GM19372 (cell line): ENCODE results near the gene TCTA.

Experiments used
- ATAC-seq: cut with Tn5 transposase; IDR thresholded peaks from one replicate; pipeline ENCODE4 v1.9.1; 2021; ENCODE audit warnings: mild to moderate bottlenecking, low read depth, moderate library complexity; ENCODE audit not compliant: unreplicated experiment

TCTA gene

DNA sequence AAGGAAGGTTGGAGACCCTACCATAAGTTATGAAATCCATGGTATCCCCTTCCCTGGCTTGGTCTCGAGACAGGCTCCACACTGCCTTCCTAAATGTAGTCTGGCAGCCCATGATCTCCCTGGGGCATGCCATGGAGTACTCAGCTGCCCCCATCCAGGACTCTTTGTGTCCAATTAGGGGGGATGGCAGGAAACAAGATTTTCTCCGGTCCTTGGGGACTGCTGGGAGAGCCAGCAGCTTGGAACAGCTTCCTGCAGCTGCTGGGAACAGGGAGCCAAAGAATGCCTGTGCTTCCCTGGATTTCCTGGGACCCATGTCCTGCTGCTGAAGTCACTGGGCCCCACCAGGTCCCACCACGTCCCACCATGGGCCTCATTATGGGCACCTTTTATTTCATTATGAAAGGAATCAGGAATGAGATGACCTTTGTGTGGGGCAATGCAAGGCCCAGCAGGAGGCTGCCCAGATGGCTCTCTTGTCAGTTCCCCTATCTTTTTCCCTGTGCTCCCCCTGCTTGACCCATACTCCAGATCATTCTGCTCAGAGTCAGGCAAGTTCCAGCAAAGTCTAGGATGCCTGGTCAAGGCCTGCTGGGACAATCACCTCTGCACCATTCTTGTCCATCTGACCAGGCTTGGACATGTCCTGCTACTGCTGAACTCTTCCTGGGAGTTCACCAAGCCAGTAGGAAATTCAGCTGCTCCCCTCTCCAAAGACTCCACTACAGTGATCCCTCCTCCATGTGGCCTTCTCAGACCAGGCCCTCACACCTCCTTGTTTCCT is 42.9 kb downstream of the TCTA start:
- ATAC-seq: no peak

GRCh38 chr3:49456466-49456865 is 44.2 kb downstream of the TCTA start:
- no peak for ATAC-seq

DNA sequence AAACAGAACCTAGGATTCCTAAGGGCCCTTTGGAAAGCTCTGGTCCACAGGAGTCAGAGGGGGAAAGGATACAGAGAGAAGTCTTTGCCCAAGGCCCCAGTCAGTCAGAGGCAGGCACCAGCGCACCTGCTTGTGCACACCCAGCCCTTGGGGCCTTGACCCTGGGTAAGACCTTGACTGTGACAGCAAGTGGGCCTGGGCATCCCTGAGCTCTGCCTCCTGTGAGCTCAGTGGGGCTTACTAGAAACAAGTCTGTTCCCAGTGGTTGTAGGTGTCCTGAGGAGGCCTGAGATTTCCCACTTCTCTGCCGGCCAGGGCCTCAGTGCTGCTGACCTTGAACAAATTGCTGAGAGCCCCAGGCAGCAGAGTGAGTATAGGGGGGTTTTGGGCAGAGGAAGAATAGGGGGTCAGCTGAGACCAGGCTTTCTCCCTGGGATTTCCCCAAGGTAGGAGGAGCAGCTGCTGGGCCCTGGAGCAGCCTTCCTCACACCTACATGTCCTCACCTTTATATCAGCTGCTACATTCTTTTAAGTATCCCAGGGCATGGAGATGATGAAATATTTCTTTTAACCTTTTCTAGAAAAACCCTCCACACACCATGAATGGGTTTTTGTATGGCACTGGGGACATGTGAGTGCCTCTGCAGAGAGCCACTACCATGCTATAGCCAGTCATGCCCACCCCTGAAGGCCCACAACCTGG is 48.1 kb downstream of the TCTA start:
- ATAC-seq: no peak

- ATAC-seq: no peak
Observed at GRCh38 chr3:49460956-49461355, 48.7 kb downstream of the TCTA start.

- ATAC-seq: no peak
Observed at GRCh38 chr3:49461443-49462171, 49.4 kb downstream of the TCTA start.

GRCh38 chr3:49462222-49462621 is 50.0 kb downstream of the TCTA start:
- ATAC-seq: no peak

- ATAC-seq: no peak
Observed at GRCh38 chr3:49465270-49466034, 53.2 kb downstream of the TCTA start.
